HG03025 (cell line): ENCODE results near the gene TRIM47.
A peak's percentile ranks its signal among the peaks of the same experiment; 100 is the strongest.

ENCODE experiments used
- ATAC-seq: cut with Tn5 transposase; IDR thresholded peaks from one replicate; pipeline ENCODE4 v1.9.1; 2021; ENCODE audit warnings: mild to moderate bottlenecking, moderate library complexity; ENCODE audit not compliant: unreplicated experiment, low FRiP score

TRIM47 gene

DNA sequence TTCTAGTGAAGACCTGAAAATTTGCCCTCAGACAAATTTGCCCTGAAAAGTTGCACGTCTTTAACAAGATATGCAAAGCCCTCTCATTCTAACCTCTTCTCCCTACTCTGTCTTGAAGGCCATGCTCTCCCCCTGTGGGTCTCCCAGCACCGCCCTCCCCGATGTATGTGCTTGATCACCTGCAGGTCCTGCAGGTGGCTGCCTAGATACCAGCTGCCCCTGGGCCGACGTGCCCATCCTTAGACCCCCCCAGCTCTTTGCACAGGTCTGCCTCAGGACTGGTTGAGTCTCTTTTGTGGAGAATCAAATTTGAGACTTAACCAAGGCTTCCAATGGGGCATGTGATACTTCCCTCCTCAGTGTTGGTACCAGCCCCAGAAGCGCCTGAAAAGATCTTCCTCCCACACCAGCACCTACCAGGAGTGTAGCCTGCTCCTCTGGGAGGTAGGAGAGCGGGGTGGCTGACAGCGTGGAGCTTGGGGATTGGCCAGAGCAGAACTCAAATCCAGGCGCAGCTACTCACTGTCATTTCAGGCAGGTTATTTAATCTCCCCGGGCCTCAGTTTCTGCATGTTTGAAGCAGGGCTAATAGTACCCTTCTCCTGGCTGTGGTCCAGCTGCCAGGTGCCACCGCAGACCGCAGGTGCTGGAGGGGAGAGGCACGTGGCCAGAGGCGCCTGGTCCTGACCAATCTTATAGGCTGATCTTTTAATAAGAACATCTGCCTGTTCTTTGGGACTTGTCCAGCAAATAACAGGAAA lies 30.9 kb upstream of the TRIM47 start:
- ATAC-seq: no peak

DNA sequence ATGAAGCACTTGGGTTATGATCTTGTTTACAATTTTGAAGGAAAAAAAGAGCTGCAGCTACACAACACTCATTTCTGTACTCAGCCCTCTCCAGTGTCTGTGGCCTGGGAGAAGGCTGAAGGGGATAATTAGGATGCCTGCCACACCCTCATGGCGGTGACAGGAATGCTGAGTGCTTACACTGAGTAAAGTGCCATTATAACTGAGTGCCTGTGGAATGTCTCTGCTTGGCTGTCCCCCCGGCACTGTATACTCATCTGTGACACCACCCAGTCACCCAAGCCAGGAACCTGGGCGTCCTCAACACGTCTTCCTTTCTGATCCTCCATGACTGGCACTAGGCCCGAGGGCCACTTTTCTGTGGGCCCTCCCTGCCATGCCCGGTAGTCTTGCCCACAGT lies 29.8 kb upstream of the TRIM47 start:
- no peak for ATAC-seq

DNA sequence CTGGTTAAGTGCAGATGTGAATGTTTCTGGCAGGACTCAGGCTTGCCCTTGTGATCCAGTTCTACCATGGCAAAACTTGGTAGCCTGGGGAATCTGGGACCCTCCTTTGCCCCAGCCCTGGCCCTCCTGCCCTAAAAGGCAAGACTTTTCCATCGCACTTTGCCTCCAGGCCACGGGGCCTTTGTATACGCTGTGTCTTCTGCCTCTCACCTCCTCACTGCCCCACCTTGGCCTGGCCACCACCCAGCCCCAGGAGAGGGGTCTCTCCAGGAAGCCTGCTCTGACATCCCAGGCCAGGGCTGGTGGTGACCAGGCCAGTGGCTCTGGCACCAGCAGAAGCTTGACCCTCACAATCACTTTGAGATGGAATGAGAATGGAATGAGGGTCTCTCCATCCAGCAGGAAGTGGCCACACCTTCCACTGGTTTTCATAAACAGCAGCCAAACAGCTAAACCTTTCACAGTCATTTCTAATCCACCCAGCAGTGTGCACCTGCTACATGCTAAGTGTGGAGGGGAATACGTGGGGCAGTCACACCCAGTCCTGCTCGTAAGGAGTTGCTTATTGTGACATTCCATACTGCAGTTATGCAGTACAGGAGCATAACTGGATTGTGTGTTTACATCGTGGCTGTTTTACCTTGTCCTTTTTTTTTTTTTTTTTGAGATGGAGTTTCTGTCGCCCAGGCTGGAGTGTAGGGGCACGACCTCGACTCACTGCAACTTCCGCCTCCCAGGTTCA lies 27.9 kb upstream of the TRIM47 start:
- no peak for ATAC-seq

DNA sequence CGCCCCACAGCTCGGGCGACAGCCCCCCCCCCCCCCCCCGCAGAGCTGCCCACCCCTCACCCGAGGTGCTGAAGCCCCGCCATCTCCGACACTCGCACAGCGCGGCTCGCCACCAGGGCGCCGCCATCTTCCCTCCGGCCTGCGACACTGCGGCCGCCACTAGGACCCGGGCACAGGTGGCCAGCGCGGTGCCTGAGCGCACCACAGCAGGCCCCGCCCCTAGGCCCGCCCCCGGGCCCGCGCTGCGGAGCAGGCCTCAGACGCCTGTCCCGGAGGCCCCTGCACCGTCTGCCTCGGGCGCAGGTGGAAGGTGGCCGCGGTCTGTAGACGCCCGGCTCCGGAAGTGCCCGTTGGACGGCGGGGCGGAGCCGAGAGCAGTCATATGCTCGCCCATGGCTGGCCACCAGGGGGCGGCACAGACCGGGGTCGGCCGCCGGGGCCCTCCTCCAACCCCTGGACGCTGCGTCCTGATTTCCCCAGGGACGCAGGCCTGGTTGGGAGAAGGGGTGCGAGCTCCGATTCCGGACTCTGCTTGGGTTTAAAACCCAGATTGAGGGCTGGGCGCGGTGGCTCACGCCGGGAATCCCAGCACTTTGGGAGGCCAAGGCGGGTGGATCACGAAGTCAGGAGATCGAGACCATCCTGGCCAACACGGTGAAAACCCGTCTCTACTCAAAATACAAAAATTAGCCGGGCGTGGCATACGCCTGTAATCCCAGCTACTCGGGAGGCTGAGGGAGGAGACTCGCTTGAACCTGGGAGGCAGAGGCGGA lies 26.6 kb upstream of the TRIM47 start, which contains the start of gene MRPL38:
MRPL38 (minus strand) TSS at position 136 of the 773 bp plus-strand sequence; CDS start at position 127, 9 bp downstream.
- peak; percentile 88 for ATAC-seq

DNA sequence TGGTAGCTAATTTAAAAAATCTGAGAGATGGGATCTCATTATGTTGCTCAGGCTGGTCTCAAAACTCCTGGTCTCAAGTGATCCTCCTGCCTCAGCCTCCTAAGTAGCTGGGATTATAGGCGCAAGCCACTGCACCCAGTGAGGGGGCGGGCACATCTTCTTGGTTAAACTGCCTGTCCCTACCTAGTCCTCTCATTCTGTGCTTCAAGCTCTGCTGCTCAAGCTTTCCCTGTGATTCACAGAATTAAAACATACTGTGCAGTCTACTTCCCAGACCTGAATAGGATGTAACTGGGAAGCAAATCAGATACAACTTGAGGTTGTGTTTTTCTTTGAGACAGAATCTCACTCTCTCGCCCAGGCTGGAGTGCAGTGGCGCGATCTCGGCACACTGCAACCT lies 24.0 kb upstream of the TRIM47 start:
- no peak for ATAC-seq

DNA sequence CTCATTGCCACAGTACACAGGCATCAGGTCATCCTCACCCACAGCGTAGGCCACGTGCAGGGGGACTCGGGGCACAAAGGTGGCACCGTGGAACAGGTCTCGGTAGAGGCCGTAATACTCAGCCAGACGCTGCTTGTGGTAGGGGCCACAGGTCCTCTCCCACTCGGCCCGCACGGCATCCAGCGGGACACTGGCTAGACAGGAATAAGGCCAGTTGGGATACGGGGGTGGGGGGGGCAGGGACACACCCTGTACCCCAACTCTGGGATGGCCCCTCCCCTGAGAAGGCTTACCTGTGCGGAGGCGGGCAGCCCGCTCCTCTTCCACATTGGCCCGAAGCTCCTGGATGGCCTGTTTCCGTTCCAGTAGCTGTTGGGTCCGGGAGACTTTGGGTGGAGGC lies 23.3 kb upstream of the TRIM47 start:
- no peak for ATAC-seq

- no peak for ATAC-seq
Observed at GRCh38 chr17:75900691-75901533, 22.5 kb upstream of the TRIM47 start.

- no peak for ATAC-seq
Observed at GRCh38 chr17:75899767-75900468, 21.5 kb upstream of the TRIM47 start.

DNA sequence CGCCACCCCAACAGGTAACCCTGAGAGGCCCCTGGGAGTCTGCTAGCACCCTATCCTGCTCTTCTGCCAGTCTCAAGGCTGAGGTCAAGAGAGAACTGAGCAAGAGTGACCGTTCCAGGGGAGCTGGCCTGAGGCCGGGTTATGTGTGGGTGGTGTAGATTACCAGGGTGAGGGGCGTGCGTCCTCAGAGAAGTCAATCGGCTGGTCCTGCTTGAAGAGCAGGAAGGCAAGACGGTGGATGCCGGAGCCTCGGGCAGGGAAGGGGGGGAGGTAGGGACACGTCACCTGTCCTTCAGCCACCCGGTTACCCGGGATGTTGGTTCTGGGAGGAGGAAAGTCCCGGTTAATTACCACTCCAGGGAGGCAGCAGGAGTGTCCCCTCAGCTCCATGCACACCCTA lies 21.0 kb upstream of the TRIM47 start:
- ATAC-seq: no peak

- no peak for ATAC-seq
Observed at GRCh38 chr17:75898791-75899190, 20.4 kb upstream of the TRIM47 start.

DNA sequence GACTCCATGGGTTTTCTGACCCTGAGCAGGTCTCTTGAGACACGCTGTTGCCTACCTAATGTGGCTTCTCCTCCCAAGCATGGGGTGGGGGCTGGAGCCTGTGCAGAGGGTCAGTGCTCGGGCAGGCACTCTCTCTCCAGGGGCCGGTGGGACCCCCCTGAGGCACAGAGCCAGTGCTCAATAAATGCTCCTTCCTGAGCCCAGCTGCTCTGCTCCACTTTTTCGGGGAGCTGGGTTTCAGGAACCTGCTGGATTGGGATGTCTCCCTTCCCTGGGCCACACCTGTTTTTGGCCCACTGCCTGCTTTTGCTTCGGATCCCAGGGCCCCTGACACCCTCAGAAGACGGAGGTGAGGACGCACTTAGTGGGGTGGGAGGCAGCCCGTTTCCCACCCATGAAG lies 19.7 kb upstream of the TRIM47 start:
- ATAC-seq: no peak

DNA sequence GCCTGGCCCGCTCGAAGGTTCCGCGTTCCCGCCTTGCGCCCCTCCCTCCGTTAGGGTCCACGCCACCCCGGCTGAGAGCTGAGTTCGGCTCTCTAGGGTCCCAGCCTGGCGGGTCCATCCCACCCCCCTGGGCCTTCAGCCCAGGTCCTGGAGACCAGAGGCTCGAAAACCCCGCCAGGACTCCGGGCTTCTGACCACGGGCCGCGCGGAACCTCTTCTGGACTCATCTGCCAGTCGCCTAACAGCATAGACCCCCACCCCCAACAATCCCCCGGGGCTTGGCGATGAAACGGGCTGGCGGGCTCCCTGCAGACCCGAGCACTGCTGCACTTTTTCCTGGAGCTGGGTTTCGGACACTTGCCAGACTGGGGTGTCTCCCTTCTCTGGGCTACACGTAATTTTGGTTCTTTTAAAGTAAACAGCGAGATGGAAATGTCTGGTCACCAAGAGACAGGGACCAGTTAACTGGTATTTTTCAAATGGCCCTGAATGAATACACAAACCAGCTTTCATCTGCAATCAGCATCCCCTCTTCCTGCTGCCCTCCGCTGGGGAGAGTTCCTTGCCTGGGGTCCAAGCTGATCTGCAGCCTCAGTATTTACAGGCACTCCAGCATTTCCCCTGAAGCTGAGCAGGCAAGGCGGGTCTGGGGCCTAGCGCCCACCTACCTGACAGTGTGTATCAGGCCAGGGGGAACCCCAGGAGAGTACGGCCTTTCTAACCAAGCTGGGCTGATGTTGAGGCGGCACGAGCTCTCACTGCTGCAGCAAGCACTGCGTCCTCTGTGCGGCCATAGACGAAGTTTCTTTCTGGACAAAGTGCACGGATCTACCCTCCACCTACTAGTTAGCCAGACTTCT lies 19.0 kb upstream of the TRIM47 start:
- no peak for ATAC-seq

DNA sequence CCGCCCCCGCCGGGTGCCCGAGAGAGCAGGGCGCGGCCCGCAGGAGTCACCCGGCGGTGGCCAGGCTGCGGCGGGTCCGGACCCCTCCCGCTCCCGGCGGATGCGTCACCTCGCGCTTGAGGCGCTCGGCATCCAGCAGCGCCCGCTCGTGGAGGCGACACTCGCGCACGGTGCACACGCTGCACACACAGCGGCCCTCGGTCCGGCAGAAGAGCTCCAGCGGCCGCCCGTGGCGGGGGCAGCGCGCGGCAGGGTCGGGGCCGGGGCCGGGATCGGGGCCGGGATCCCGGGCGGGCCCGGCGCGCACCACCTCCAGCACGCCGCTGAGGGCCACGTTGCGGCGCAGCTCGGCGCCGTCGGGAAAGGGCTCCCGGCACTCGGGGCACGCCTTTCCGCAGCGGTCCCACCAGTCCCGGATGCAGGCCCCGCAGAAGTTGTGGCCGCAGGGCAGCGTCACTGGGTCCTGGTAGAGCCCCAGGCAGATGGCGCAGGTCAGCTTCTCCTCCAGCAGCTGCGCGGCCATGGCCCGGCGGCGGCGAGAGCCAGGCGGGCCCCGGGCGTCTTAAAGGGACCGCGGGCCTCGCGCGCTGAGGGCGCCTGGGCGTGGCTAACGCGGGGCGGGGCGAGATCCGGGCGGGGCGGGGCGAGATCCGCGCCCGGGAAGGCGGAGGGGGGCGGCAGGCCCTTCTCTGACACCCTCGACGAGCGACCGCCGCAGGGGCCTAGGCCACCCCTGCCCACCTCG lies 18.2 kb upstream of the TRIM47 start, which contains the start of gene TRIM65:
TRIM65 (minus strand) TSS at position 537 of the 745 bp plus-strand sequence; CDS start at position 523, 14 bp downstream.
- no peak for ATAC-seq

GRCh38 chr17:75895370-75896155 lies 17.2 kb upstream of the TRIM47 start:
- no peak for ATAC-seq

DNA sequence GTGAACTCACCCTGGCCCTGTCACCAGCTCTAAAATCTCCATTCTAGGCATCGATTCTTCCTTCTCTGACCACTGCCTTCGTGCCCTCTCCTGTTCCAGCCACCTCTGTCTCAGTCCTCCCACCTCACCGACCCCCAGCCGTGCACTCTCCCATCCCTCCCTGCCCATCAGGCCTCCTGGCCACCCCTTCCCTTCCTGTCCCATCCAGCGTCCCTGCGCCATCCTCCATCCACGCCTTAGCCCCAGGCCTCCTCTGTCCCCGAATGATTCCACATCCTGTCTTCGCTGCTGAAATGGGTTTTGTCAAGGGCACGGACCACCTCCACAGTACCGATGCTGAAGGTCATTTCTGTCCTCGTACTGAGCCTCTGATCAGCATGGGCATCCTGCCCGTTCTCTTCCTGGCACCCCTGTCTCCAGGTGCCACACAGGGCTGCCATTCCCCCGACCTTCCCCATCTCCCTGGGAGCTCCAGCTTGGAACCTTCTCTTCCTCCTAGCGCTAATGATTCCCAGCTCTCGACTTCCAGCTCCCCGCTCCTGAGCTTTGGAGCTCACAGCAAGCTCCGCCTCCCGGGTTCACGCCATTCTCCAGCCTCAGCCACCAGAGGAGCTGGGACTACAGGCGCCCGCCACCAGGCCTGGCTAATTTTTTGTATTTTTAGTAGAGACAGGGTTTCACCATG lies 15.8 kb upstream of the TRIM47 start:
- no peak for ATAC-seq

GRCh38 chr17:75893305-75894048 lies 15.1 kb upstream of the TRIM47 start:
- ATAC-seq: no peak
